Adrenal gland (tissue), 12 donors: ENCODE measurements around the gene FBXO33. TPM values are rescaled to one million over a fixed set of nuclear protein-coding genes. Genes with fewer than 3 reads are reported as not detected.

ENCODE experiments used
- DNase-seq, 7 donors: peaks; one replicate each; pipeline ENCODE4 v3.0.0-alpha.2; 2019 to 2020
- H3K27ac ChIP-seq, 5 donors: fragments of 200-600 bp; sonication (generic) in 4 of 5; 1 replicate in 3 of 5; 2 replicates in 2 of 5; pipeline versions ENCODE4 v1.5.1 to v1.8.0; 2016 to 2020; ENCODE audit warnings: mild to moderate bottlenecking in 1 of 5
- H3K27me3 ChIP-seq: fragments of 200-600 bp; 2 replicates; pipeline ENCODE4 v1.8.0; 2021
- H3K36me3 ChIP-seq, 2 donors: fragments of 200-600 bp; replicated peaks in 1 of 2; 1 replicate in 1 of 2; 2 replicates in 1 of 2; pipeline versions ENCODE4 v1.5.1 to v1.8.0; 2018 to 2022
- H3K4me1 ChIP-seq, 2 donors: fragments of 200-600 bp; replicated peaks in 1 of 2; 1 replicate in 1 of 2; 2 replicates in 1 of 2; pipeline versions ENCODE4 v1.5.1 to v1.8.0; 2018 to 2021
- H3K4me3 ChIP-seq, 4 donors: fragments of 200-600 bp; sonication (generic) in 3 of 4; one replicate each; pipeline ENCODE4 v1.5.1; 2016 to 2018
- H3K9me3 ChIP-seq, 3 donors: fragments of 200-600 bp; sonication (generic) in 1 of 3; replicated peaks in 1 of 3; 1 replicate in 2 of 3; 2 replicates in 1 of 3; pipeline versions ENCODE4 v1.5.1 to v1.8.0; 2016 to 2021
- POLR2A ChIP-seq, 2 donors: fragments of 450-650 bp; IDR thresholded peaks; one replicate each; pipeline ENCODE4 v1.6.1; 2017; ENCODE audit warnings: antibody characterized with exemption in 2 of 2, mild to moderate bottlenecking in 2 of 2, moderate library complexity in 1 of 2
- WGBS, 4 donors: extraction: QIAGEN DNeasy Blood & Tissue Kit in 2 of 4; methylation state at CpG; one replicate each; pipeline versions ENCODE4 v1.1.5 to v1.1.7; 2013 to 2017; 5-methylcytosine and 5-hydroxymethylcytosine counted together
- intact Hi-C, 2 donors: fragments of 100-400 bp; cut with DNase I; formaldehyde crosslinking; loops; one replicate each; pipeline versions ENCODE4 v1.14.1 to v1.15.0; 2022 to 2023
- polyA plus RNA-seq, 3 donors: library from polyadenylated mRNA; stranded (reverse); fragments of 200-250 nt in 2 of 3; fragments of 350-450 nt in 1 of 3; fragmentation: Illumina TruSeq in 1 of 3; extraction: RNeasy Lipid Tissue Mini Kit (QIAGEN cat#74804) in 1 of 3; gene quantifications; one replicate each; pipeline ENCODE4 v1.2.3, GENCODE V29; 2013 to 2014
- total RNA-seq, 9 donors: library from RNA; depleted of rRNA in 4 of 9; stranded (reverse); fragments of >200 nt in 4 of 9; fragments of 120-200 nt in 1 of 9; fragmentation: NEBNext Ultra II Directional in 1 of 9; extraction: Animal tissue kit (Norgen Biotek cat#: 25700) in 1 of 9; gene quantifications; one replicate each; pipeline versions ENCODE4 v1.1.0 to v1.2.4, GENCODE V29; 2013 to 2023
- TF ChIP-seq, protein P1 (sequence below), 6 experiments: fragments of 450-650 bp in 4 of 6; fragments of 200-600 bp in 2 of 6; sonication (generic) in 1 of 6; IDR thresholded peaks; 1 replicate in 5 of 6; 2 replicates in 1 of 6; pipeline versions ENCODE4 v1.5.1 to v1.8.0; 2016 to 2021; ENCODE audit warnings: antibody characterized with exemption in 6 of 6, mild to moderate bottlenecking in 2 of 6, moderate library complexity in 1 of 6
- donor health status: healthy with polysubstance abuse.
- donor health status: Bipolar disorder and iron deficiency.
- donor health status: DM: yes; HTN: yes; CAD: no.
- donor health status: DM: no; HTN: no; CAD: no.
- donor health status: DM: no; HTN: no; CAD: no.
- donor health status: DM: yes; HTN: yes; CAD: no.

The FBXO33 gene
- total and polyA plus RNA-seq, 12 donors, result 6.0 to 23.2 (median 17.8) TPM

GRCh38 chr14:39376667-39377403 lies 55.4 kb downstream of the FBXO33 start:
- Histone ChIP-seq H3K27me3 (no peaks in the 10 kb centered on the region), H3K4me1 (peaks cover 24 to 36% of the 10 kb centered on the region in 2 donors), H3K9me3 (no peaks in the 10 kb centered on the region), H3K36me3 (no peaks in the 10 kb centered on the region), H3K27ac (peak overlapping the region; percentile 73 to 96 (median 89)), H3K4me3 (peak overlapping the region in 1 of 4 donors; percentile 36)
- peak in 2 of 7 donors; percentile 41 to 42 for DNase-seq
- peak in 1 of 2 donors; percentile 41 for TF ChIP-seq POLR2A (IDR thresholded peaks at IDR 0.05)
- TF ChIP-seq, protein P1, sequence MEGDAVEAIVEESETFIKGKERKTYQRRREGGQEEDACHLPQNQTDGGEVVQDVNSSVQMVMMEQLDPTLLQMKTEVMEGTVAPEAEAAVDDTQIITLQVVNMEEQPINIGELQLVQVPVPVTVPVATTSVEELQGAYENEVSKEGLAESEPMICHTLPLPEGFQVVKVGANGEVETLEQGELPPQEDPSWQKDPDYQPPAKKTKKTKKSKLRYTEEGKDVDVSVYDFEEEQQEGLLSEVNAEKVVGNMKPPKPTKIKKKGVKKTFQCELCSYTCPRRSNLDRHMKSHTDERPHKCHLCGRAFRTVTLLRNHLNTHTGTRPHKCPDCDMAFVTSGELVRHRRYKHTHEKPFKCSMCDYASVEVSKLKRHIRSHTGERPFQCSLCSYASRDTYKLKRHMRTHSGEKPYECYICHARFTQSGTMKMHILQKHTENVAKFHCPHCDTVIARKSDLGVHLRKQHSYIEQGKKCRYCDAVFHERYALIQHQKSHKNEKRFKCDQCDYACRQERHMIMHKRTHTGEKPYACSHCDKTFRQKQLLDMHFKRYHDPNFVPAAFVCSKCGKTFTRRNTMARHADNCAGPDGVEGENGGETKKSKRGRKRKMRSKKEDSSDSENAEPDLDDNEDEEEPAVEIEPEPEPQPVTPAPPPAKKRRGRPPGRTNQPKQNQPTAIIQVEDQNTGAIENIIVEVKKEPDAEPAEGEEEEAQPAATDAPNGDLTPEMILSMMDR (IDR thresholded peaks at IDR 0.05), result no peak
- 5 to 14% (median 11%) methylated on average over 4 of the region's 4 CpGs for WGBS, 4 donors
- intact Hi-C loops, result loop anchor here in 1 of 2 donors (10.0 kb wide), 1 partner anchor 48 kb away; no protein-coding TSS in a partner anchor

GRCh38 chr14:39374851-39375250 lies 57.4 kb downstream of the FBXO33 start:
- intact Hi-C loops, result loop anchor here in 1 of 2 donors (10.0 kb wide), 1 partner anchor 50 kb away; no protein-coding TSS in a partner anchor
- DNase-seq, result no peak
- Histone ChIP-seq H3K4me1 (peaks cover 22 to 25% of the 10 kb centered on the region in 2 donors), H3K27me3 (no peaks in the 10 kb centered on the region), H3K36me3 (no peaks in the 10 kb centered on the region), H3K4me3 (no peak overlapping the region), H3K9me3 (no peaks in the 10 kb centered on the region), H3K27ac (peak overlapping the region in 1 of 5 donors; percentile 41)
- TF ChIP-seq, protein P1 (IDR thresholded peaks at IDR 0.05), result no peak
- TF ChIP-seq POLR2A (IDR thresholded peaks at IDR 0.05), result no peak

DNA sequence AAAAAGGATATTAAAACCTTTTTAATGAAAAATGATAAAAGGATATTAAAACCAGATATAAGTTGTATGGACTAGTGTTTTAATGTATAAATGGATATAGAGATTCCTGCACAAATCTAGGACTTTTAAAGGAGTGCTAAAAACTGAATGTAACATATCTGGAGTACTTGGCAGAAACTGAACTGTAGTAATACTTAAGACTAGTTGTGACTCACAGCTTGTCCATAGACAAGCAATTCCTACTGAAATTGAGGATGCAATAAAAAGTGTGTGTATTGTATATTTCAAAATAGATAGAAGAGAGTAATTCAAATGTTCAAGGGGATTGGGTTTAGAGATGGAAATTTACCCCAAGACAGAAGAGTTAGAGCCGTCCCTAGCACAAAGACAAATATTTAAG lies 59.6 kb downstream of the FBXO33 start:
- H3K4me1 ChIP-seq, result peaks cover 19 to 34% of the 10 kb centered on the region in 2 donors
- 92 to 99% (median 94%) methylated on average over 1 of the region's 1 CpG for WGBS, 4 donors
- no peak overlapping the region for H3K27ac ChIP-seq
- intact Hi-C loops, result loop anchor here in 1 of 2 donors (10.0 kb wide), 1 partner anchor 52 kb away; no protein-coding TSS in a partner anchor
- H3K27me3 ChIP-seq, result no peaks in the 10 kb centered on the region
- H3K4me3 ChIP-seq, result no peak overlapping the region
- no peaks in the 10 kb centered on the region for H3K36me3 ChIP-seq
- DNase-seq, result no peak
- H3K9me3 ChIP-seq, result no peaks in the 10 kb centered on the region
- TF ChIP-seq POLR2A (IDR thresholded peaks at IDR 0.05), result no peak
- TF ChIP-seq, protein P1 (IDR thresholded peaks at IDR 0.05), result no peak

DNA sequence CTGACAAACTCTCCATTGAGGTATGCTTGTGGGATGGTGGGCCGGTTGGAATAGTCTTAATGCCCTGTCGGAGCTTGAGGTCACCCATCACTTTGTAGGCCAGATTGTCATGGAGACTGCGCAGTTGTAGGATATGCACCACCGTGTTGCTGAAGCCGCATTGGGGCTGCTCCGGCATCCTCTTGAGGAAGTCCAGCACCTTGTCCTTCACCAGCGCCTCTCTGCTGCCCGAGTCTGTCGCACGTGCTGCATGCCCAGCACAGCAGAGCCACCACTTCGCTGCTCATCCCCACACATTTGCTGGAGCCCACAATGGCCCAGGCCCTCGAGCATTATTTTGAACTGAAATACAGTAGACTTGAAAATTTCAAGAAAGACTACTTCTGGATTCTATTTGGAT lies 61.8 kb downstream of the FBXO33 start:
- intact Hi-C loops, result loop anchor here in 1 of 2 donors (10.0 kb wide), 1 partner anchor 54 kb away; no protein-coding TSS in a partner anchor
- Histone ChIP-seq H3K27ac (no peak overlapping the region), H3K4me3 (no peak overlapping the region), H3K27me3 (no peaks in the 10 kb centered on the region), H3K36me3 (no peaks in the 10 kb centered on the region), H3K9me3 (no peaks in the 10 kb centered on the region), H3K4me1 (peaks cover 0 to 18% of the 10 kb centered on the region in 2 donors)
- 75 to 90% (median 87%) methylated on average over 9 to 12 of the region's 12 CpGs for WGBS, 4 donors
- no peak for DNase-seq
- no peak for TF ChIP-seq POLR2A (IDR thresholded peaks at IDR 0.05)
- TF ChIP-seq, protein P1 (IDR thresholded peaks at IDR 0.05), result no peak
